Sigmoid colon (tissue), 7 donors: ENCODE data around the gene CMKLR1. TPM values are rescaled to one million over a fixed set of nuclear protein-coding genes. Genes with fewer than 3 reads are reported as not detected.

Experiments used
- DNase-seq: peaks from one replicate; pipeline ENCODE4 v3.0.0-alpha.2; 2019
- H3K27ac ChIP-seq, 4 donors: fragments of 200-600 bp; sonication (generic); one replicate each; pipeline ENCODE4 v1.5.1; 2016 to 2019; ENCODE audit warnings: mild to moderate bottlenecking in 1 of 4
- H3K27me3 ChIP-seq, 3 donors: fragments of 200-600 bp; sonication (generic); one replicate each; pipeline ENCODE4 v1.5.1; 2019; ENCODE audit warnings: mild to moderate bottlenecking in 1 of 3
- H3K36me3 ChIP-seq, 4 donors: fragments of 200-600 bp; sonication (generic); one replicate each; pipeline ENCODE4 v1.5.1; 2016 to 2019
- H3K4me1 ChIP-seq, 4 donors: fragments of 200-600 bp; sonication (generic); one replicate each; pipeline ENCODE4 v1.5.1; 2017 to 2019
- H3K4me3 ChIP-seq, 4 donors: fragments of 200-600 bp; sonication (generic); one replicate each; pipeline ENCODE4 v1.5.1; 2017 to 2019; ENCODE audit warnings: mild to moderate bottlenecking in 2 of 4, moderate library complexity in 1 of 4
- H3K9me3 ChIP-seq, 4 donors: fragments of 200-600 bp in 3 of 4; sonication (generic) in 3 of 4; one replicate each; pipeline versions ENCODE4 v1.5.1 to v1.6.1; 2013 to 2019
- CTCF ChIP-seq, 4 experiments: fragments of 450-650 bp in 3 of 4; fragments of 200-600 bp in 1 of 4; IDR thresholded peaks; one replicate each; pipeline ENCODE4 v1.5.1; 2016 to 2019; ENCODE audit warnings: antibody characterized with exemption in 4 of 4, mild to moderate bottlenecking in 3 of 4, moderate library complexity in 2 of 4
- EP300 ChIP-seq, 4 donors: sonication (generic); formaldehyde crosslinking; IDR thresholded peaks; one replicate each; pipeline ENCODE4 v1.6.1; 2017; ENCODE audit warnings: antibody characterized with exemption in 4 of 4
- POLR2A ChIP-seq, 2 donors: fragments of 450-650 bp; IDR thresholded peaks; one replicate each; pipeline ENCODE4 v1.6.1; 2016; ENCODE audit warnings: antibody characterized with exemption in 2 of 2, mild to moderate bottlenecking in 2 of 2, moderate library complexity in 2 of 2
- POLR2AphosphoS5 ChIP-seq, 4 donors: sonication (generic); formaldehyde crosslinking; IDR thresholded peaks; one replicate each; pipeline ENCODE4 v1.6.1; 2017; ENCODE audit warnings: antibody characterized with exemption in 4 of 4
- WGBS, 2 donors: extraction: QIAGEN DNeasy Blood & Tissue Kit; methylation state at CpG; one replicate each; pipeline ENCODE4 v1.1.7; 2013; 5-methylcytosine and 5-hydroxymethylcytosine counted together
- intact Hi-C: fragments of 100-400 bp; cut with DNase I; formaldehyde crosslinking; loops from one replicate; pipeline ENCODE4 v1.15.1; 2023
- polyA plus RNA-seq, 3 donors: library from polyadenylated mRNA; stranded (reverse); fragments of 200-250 nt; gene quantifications; one replicate each; pipeline ENCODE4 v1.2.3, GENCODE V29; 2013
- total RNA-seq, 4 donors: library from RNA; depleted of rRNA; stranded (reverse); fragments of >200 nt; gene quantifications; one replicate each; pipeline ENCODE4 v1.1.0, GENCODE V29; 2016
- donor health status: healthy with polysubstance abuse.
- donor health status: Bipolar disorder and iron deficiency.
- donor health status: healthy.

CMKLR1 gene
- total and polyA plus RNA-seq, 7 donors = 3.0 to 14.8 (median 10.0) TPM

- 80 to 81% methylated on average over 5 of the region's 5 CpGs for WGBS, 2 donors
- H3K27me3 ChIP-seq = no peaks in the 10 kb centered on the region
- no peak for DNase-seq
- H3K27ac ChIP-seq = no peak overlapping the region
- intact Hi-C loops = no loop called here
- no peak overlapping the region for H3K4me3 ChIP-seq
- no peak for TF ChIP-seq POLR2A (IDR thresholded peaks at IDR 0.05)
- TF ChIP-seq CTCF (IDR thresholded peaks at IDR 0.05) = no peak
- no peak for TF ChIP-seq EP300 (IDR thresholded peaks at IDR 0.05)
- no peak for TF ChIP-seq POLR2AphosphoS5 (IDR thresholded peaks at IDR 0.05)
- H3K4me1 ChIP-seq = peaks cover 0 to 4% (median 2%) of the 10 kb centered on the region in 4 donors
- no peaks in the 10 kb centered on the region for H3K36me3 ChIP-seq
- H3K9me3 ChIP-seq = peaks cover 0 to 11% (median 8%) of the 10 kb centered on the region in 4 donors
Observed at GRCh38 chr12:108370415-108370814, 31.3 kb upstream of the CMKLR1 start.

DNA sequence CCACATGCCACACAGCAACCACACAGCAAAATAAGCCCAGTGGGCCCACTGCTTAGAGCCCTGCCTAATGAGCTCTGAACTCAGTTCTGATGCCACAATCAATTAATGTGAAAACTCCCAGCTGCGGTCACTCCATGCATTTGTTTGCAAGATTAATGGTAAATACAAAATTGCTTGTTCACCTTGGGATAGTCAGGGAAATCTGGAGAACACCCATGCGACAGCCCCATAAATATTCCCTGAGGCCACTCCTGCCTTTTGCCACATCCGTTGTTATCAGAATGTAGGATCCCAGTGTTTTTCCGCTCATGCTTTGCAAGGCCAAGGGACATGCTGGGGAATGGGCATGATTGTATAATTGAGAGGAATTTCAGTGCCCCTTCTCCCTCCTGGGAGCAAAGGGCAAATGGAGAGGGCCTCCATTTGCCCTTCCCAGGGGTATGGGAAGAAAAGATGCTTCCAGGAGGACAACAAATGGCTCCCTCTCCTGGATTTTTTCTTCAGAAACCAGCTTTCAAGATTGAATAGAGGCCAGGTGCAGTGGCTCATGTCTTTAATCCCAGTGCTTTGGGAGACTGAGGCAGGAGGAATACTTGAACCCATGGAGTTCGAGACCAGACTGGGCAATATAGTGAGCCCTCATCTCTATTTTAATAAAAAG, 30.8 kb upstream of the CMKLR1 start:
- 73 to 82% methylated on average over 5 of the region's 5 CpGs for WGBS, 2 donors
- Histone ChIP-seq H3K4me1 (peaks cover 0 to 4% (median 2%) of the 10 kb centered on the region in 4 donors), H3K36me3 (no peaks in the 10 kb centered on the region), H3K9me3 (peaks cover 0 to 11% (median 8%) of the 10 kb centered on the region in 4 donors), H3K4me3 (no peak overlapping the region), H3K27ac (no peak overlapping the region), H3K27me3 (no peaks in the 10 kb centered on the region)
- TF ChIP-seq CTCF (IDR thresholded peaks at IDR 0.05) = no peak
- no peak for TF ChIP-seq POLR2AphosphoS5 (IDR thresholded peaks at IDR 0.05)
- TF ChIP-seq EP300 (IDR thresholded peaks at IDR 0.05) = no peak
- TF ChIP-seq POLR2A (IDR thresholded peaks at IDR 0.05) = no peak
- no peak for DNase-seq
- intact Hi-C loops = no loop called here

DNA sequence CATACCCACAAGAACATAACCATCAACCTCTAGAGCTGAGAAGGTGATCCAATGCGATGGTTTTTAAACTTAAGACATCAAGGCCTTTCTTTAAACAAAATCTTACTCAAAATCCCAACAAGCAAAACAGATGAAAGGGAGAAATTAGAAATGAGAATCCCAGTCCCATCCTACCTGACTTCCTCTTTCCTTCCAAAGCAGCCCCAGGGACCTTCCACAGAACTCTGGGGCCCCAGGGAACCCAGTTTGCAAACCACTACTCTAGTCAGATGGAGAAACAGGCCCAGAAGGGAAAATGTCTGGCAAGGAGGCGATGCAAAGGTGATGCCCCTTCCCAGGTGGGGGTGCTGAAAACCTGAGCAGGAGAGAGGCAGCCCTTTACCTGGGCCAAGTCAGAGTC, 29.0 kb upstream of the CMKLR1 start:
- no peak for DNase-seq

DNA sequence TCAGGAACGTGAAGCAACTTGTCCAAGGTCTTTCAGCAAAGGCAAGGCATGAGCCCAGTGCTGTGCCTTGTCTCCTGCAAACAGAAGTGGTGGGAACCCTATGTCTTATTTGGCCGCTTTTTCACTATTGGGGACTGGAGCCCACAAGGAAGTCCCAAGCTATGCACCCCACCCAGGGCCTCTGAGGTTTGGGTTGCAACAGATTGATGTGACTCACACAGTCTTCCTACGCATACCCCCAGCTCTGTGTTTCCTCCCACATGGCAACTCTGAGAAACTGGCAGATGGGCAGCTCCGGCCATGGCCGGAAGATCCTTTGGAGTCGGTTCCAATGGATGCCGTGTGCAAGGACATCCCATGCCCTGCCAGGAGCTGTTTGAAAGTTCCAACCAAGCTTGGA, 28.3 kb upstream of the CMKLR1 start:
- no peak for TF ChIP-seq POLR2A (IDR thresholded peaks at IDR 0.05)
- TF ChIP-seq POLR2AphosphoS5 (IDR thresholded peaks at IDR 0.05) = no peak
- no peak for TF ChIP-seq CTCF (IDR thresholded peaks at IDR 0.05)
- TF ChIP-seq EP300 (IDR thresholded peaks at IDR 0.05) = no peak
- Histone ChIP-seq H3K27me3 (no peaks in the 10 kb centered on the region), H3K4me3 (no peak overlapping the region), H3K9me3 (no peaks in the 10 kb centered on the region), H3K4me1 (peaks cover 0 to 4% (median 2%) of the 10 kb centered on the region in 4 donors), H3K27ac (no peak overlapping the region), H3K36me3 (no peaks in the 10 kb centered on the region)
- intact Hi-C loops = no loop called here
- WGBS, 2 donors = 80 to 83% methylated on average over 7 of the region's 7 CpGs
- no peak for DNase-seq

More for the DNA sequence above, 29.0 kb upstream of the CMKLR1 start:
- Histone ChIP-seq H3K4me1 (peaks cover 0 to 4% (median 2%) of the 10 kb centered on the region in 4 donors), H3K9me3 (peaks cover 0 to 3% (median 0%) of the 10 kb centered on the region in 4 donors), H3K27ac (no peak overlapping the region), H3K36me3 (no peaks in the 10 kb centered on the region), H3K27me3 (no peaks in the 10 kb centered on the region), H3K4me3 (no peak overlapping the region)
- no peak for TF ChIP-seq CTCF (IDR thresholded peaks at IDR 0.05)
- TF ChIP-seq POLR2AphosphoS5 (IDR thresholded peaks at IDR 0.05) = no peak
- no peak for TF ChIP-seq EP300 (IDR thresholded peaks at IDR 0.05)
- TF ChIP-seq POLR2A (IDR thresholded peaks at IDR 0.05) = no peak
- 86 to 89% methylated on average over 2 of the region's 2 CpGs for WGBS, 2 donors
- intact Hi-C loops = no loop called here

GRCh38 chr12:108365324-108365723, 26.2 kb upstream of the CMKLR1 start:
- Histone ChIP-seq H3K36me3 (no peaks in the 10 kb centered on the region), H3K4me1 (no peaks in the 10 kb centered on the region), H3K4me3 (no peak overlapping the region), H3K27ac (no peak overlapping the region), H3K27me3 (no peaks in the 10 kb centered on the region), H3K9me3 (no peaks in the 10 kb centered on the region)
- intact Hi-C loops = no loop called here
- no peak for DNase-seq
- no peak for TF ChIP-seq POLR2AphosphoS5 (IDR thresholded peaks at IDR 0.05)
- no peak for TF ChIP-seq POLR2A (IDR thresholded peaks at IDR 0.05)
- no peak for TF ChIP-seq CTCF (IDR thresholded peaks at IDR 0.05)
- TF ChIP-seq EP300 (IDR thresholded peaks at IDR 0.05) = no peak
